D721Med (cell line): Measurements from ENCODE around the gene KCNH5.

Experiments used
- DNase-seq: peaks from one replicate; pipeline ENCODE4 v3.0.0; 2011; ENCODE audit warnings: low spot score; ENCODE audit not compliant: insufficient read length
- FAIRE-seq: peaks from 2 replicates; lab custom pipeline; 2011; peaks lifted over from hg19 to GRCh38; lab: Jason Lieb, UNC
- TF ChIP-seq, protein P1 (sequence below): IDR thresholded peaks from 2 replicates; pipeline ENCODE4 v1.5.1; 2012; ENCODE audit warnings: mild to moderate bottlenecking, control low read depth; ENCODE audit not compliant: insufficient read depth; ENCODE audit errors: missing control alignments

KCNH5 gene

DNA sequence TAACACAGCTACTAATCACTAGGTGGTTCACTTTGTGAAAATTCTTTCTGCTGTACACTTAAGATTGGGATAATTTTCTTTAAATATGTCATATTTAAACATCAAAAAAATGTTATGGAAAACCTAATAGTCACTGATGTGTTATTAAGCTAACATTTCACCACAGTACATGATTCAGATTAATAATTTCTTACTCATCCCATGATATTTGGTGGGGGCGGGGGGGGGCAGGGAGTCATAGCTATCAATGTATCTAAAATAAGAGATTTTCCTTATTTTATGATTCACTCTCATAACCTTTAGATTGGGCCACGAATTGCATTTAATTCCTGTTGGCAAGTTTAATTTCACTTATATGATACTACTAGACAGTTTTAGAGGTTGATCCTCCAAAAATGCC is 88.8 kb downstream of the KCNH5 start:
- FAIRE-seq, result no peak
- DNase-seq, result no peak
- TF ChIP-seq, protein P1, sequence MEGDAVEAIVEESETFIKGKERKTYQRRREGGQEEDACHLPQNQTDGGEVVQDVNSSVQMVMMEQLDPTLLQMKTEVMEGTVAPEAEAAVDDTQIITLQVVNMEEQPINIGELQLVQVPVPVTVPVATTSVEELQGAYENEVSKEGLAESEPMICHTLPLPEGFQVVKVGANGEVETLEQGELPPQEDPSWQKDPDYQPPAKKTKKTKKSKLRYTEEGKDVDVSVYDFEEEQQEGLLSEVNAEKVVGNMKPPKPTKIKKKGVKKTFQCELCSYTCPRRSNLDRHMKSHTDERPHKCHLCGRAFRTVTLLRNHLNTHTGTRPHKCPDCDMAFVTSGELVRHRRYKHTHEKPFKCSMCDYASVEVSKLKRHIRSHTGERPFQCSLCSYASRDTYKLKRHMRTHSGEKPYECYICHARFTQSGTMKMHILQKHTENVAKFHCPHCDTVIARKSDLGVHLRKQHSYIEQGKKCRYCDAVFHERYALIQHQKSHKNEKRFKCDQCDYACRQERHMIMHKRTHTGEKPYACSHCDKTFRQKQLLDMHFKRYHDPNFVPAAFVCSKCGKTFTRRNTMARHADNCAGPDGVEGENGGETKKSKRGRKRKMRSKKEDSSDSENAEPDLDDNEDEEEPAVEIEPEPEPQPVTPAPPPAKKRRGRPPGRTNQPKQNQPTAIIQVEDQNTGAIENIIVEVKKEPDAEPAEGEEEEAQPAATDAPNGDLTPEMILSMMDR, result no peak

DNA sequence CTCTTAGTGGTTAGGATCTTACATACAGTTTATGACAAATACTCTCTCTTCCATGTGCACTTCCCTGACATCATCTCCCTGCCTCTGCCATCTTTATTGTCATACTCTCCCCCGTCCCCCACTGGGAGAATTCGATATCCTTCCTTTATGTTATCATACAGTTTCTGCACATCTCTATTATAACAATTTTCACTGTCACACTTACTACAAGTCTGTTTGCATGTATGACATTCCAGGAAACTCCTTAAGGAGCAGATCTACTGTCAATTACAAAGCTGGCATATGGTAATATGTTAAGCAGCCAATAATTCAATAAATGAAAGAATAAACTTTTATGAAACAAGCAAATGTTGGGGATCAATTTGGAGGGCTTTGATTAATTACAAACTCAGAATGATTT is 91.1 kb downstream of the KCNH5 start:
- no peak for DNase-seq
- TF ChIP-seq, protein P1, result no peak
- no peak for FAIRE-seq

DNA sequence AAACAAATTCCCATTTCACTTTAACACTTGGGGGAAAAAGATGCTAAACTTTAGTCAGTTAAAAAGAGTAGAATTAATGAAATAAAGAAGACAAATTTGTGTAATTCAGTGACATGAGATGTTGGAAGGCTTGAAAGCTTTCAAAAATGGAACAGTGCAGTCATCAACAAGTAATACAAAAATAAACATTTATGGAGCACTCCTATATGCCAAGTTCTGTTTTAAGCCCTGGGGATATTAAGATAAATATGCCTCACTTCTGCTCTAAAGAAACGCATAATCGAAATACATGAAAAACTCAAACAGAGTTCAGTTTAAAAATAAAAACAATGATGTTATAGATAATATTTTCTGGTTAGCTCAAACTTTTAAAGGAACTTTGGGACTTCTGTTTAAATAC is 93.0 kb downstream of the KCNH5 start:
- FAIRE-seq, result no peak
- TF ChIP-seq, protein P1, result no peak

DNA sequence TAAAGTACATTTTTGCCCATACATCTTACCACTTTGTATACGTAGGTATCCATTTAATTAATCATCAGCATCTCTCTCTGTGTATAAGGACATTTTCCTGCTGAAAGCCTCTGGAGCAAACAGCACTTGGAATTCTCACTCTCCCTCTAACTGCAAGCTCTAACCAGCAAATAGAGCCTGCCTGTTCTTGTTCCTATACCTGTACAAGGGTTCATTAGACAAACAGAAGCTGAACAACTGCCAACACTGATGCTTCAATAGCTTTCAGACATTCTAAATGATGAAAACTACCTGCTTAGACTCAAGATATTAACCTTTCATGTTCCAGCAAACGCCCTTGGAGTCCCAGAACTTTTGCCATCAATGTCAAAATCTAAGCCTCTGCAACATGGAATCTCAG is 98.0 kb downstream of the KCNH5 start:
- TF ChIP-seq, protein P1, result no peak
- no peak for DNase-seq
- FAIRE-seq, result no peak

More for the DNA sequence above, 93.0 kb downstream of the KCNH5 start:
- no peak for DNase-seq

DNA sequence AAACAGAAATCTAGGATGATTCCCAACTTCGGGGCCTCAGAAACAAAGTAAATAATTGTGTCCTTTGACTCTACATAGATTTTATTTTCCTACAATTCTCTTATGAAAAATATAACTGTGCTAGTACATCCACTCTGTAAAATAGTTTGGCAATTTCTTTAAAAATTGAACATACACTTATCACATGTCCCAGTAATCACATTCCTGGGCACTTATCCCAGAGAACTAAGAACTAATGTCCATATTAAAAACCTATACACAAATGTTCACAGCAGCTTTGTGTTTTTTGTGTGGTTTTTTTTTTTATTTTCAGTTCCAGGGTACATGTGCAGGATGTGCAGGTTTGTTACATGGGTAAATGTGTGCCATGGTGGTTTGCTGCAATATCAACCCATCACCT is 99.0 kb downstream of the KCNH5 start:
- TF ChIP-seq, protein P1, result no peak
- FAIRE-seq (no peak), DNase-seq (no peak)

DNA sequence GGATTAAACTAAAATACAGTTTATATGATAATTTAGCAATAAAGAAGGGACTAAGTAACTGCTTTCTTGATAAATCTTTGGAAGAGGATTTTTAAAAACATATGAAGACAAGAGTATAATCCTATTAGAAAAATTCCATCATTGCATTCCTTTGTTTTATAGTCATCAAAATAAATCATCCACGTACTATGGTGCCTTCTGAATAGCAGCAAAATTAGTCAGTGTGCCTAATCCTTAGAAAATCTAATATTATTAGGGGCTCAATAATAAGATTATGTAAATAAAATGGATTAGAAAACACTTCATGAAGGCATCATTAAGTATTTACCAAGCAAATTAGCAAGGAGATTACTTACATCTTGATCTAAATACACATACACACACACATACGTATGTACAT is 102.1 kb downstream of the KCNH5 start:
- TF ChIP-seq, protein P1, result no peak
- DNase-seq, result no peak
- peak; percentile 70 for FAIRE-seq

DNA sequence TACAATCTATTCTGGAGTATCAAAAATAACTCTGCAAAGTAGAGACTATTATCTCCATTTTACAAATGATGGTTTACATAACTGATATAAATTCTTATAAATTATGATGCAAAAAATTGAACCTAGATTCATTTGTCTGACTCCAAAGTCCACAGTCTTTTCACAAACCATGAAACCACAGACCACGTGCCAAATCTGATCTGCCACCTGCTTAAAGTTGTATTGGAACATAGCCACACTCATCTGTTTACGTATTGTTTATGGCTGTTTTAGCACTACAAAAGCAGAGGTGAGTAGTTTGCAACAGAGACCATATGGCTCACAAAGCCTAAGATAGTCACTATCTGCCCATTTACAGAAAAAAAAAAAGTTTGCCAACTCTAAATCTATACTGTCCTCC is 105.3 kb downstream of the KCNH5 start:
- DNase-seq (no peak), FAIRE-seq (no peak)
- TF ChIP-seq, protein P1, result no peak
